ENCODE results near the gene PRSS48. TPM values are rescaled to one million over a fixed set of nuclear protein-coding genes. Genes with fewer than 3 reads are reported as not detected.
"Not testable (repeated sequence)": the region's sequence is repeated elsewhere in the genome, so short reads cannot be mapped to it uniquely, and the experiment has no call there.

PRSS48 gene
- polyA plus RNA-seq, 6 donors from 2014 or later = not detected

GRCh38 chr4:151314479-151314878 lies 37.5 kb downstream of the PRSS48 start:
- Mint-ChIP-seq H3K36me3 (no peaks in the 10 kb centered on the region), H3K27me3 (peaks cover 0 to 14% (median 2%) of the 10 kb centered on the region in 3 donors), H3K9me3 (no peaks in the 10 kb centered on the region), H3K27ac (no peak overlapping the region), H3K4me1 (no peaks in the 10 kb centered on the region), H3K4me3 (no peak overlapping the region)
- DNase-seq (no peak), ATAC-seq (ENCODE audit: low read depth in 2 of 2) (no peak)

GRCh38 chr4:151315212-151315886 lies 38.4 kb downstream of the PRSS48 start:
- Mint-ChIP-seq H3K27ac (no peak overlapping the region), H3K4me3 (no peak overlapping the region), H3K9me3 (no peaks in the 10 kb centered on the region)

GRCh38 chr4:151316645-151317044 lies 39.7 kb downstream of the PRSS48 start:
- H3K36me3 Mint-ChIP-seq = no peaks in the 10 kb centered on the region
- no peaks in the 10 kb centered on the region for H3K9me3 Mint-ChIP-seq
- DNase-seq (no peak), ATAC-seq (ENCODE audit: low read depth in 2 of 2) (no peak)
- H3K4me3 Mint-ChIP-seq = no peak overlapping the region
- H3K4me1 Mint-ChIP-seq = no peaks in the 10 kb centered on the region
- no peak overlapping the region for H3K27ac Mint-ChIP-seq
- peaks cover 8 to 32% (median 18%) of the 10 kb centered on the region in 3 donors for H3K27me3 Mint-ChIP-seq

More at GRCh38 chr4:151315212-151315886, 38.4 kb downstream of the PRSS48 start:
- DNase-seq (no peak), ATAC-seq (ENCODE audit: low read depth in 2 of 2) (no peak)
- Mint-ChIP-seq H3K36me3 (no peaks in the 10 kb centered on the region), H3K27me3 (peaks cover 0 to 23% (median 9%) of the 10 kb centered on the region in 3 donors), H3K4me1 (no peaks in the 10 kb centered on the region)

- Mint-ChIP-seq H3K9me3 (no peaks in the 10 kb centered on the region), H3K4me1 (no peaks in the 10 kb centered on the region), H3K27me3 (peaks cover 21 to 46% (median 30%) of the 10 kb centered on the region in 3 donors), H3K27ac (no peak overlapping the region), H3K4me3 (no peak overlapping the region), H3K36me3 (no peaks in the 10 kb centered on the region)
- DNase-seq (no peak), ATAC-seq (ENCODE audit: low read depth in 2 of 2) (no peak)
These were observed 41.5 kb downstream of the PRSS48 start for GRCh38 chr4:151318307-151319006.

GRCh38 chr4:151319490-151319889 lies 42.5 kb downstream of the PRSS48 start:
- Mint-ChIP-seq H3K9me3 (no peaks in the 10 kb centered on the region), H3K27ac (no peak overlapping the region), H3K4me1 (peaks cover 0 to 6% (median 0%) of the 10 kb centered on the region in 3 donors), H3K4me3 (no peak overlapping the region), H3K36me3 (no peaks in the 10 kb centered on the region), H3K27me3 (peaks cover 29 to 57% (median 41%) of the 10 kb centered on the region in 3 donors)
- DNase-seq (no peak), ATAC-seq (ENCODE audit: low read depth in 2 of 2) (no peak)

- ATAC-seq (ENCODE audit: low read depth in 2 of 2) (no peak), DNase-seq (no peak)
- Mint-ChIP-seq H3K9me3 (peaks cover 0 to 6% (median 0%) of the 10 kb centered on the region in 7 donors), H3K4me3 (no peak overlapping the region), H3K36me3 (peaks cover 0 to 6% of the 10 kb centered on the region in 2 donors), H3K4me1 (peaks cover 4 to 11% (median 9%) of the 10 kb centered on the region in 3 donors), H3K27ac (no peak overlapping the region), H3K27me3 (peaks cover 42 to 72% (median 51%) of the 10 kb centered on the region in 3 donors)
These were observed 44.6 kb downstream of the PRSS48 start for GRCh38 chr4:151321586-151321985.

GRCh38 chr4:151322161-151322560 lies 45.2 kb downstream of the PRSS48 start:
- Mint-ChIP-seq H3K27me3 (peaks cover 46 to 70% (median 56%) of the 10 kb centered on the region in 3 donors), H3K4me1 (peaks cover 4 to 11% (median 9%) of the 10 kb centered on the region in 3 donors)
- DNase-seq; H3K9me3 Mint-ChIP-seq; ATAC-seq (ENCODE audit: low read depth in 2 of 2); H3K4me3 Mint-ChIP-seq; H3K27ac Mint-ChIP-seq; H3K36me3 Mint-ChIP-seq: not testable (repeated sequence)

- ATAC-seq (ENCODE audit: low read depth in 2 of 2) (no peak), DNase-seq (no peak)
- Mint-ChIP-seq H3K27me3 (peaks cover 46 to 66% (median 57%) of the 10 kb centered on the region in 3 donors), H3K36me3 (peaks cover 0 to 6% of the 10 kb centered on the region in 2 donors), H3K4me1 (peaks cover 4 to 11% (median 9%) of the 10 kb centered on the region in 3 donors), H3K9me3 (peaks cover 0 to 6% (median 0%) of the 10 kb centered on the region in 7 donors), H3K4me3 (no peak overlapping the region), H3K27ac (no peak overlapping the region)
These were observed 45.6 kb downstream of the PRSS48 start for GRCh38 chr4:151322570-151322969.

GRCh38 chr4:151323667-151324066 lies 46.7 kb downstream of the PRSS48 start:
- H3K4me3 Mint-ChIP-seq = no peak overlapping the region
- peaks cover 4 to 11% (median 9%) of the 10 kb centered on the region in 3 donors for H3K4me1 Mint-ChIP-seq
- peaks cover 0 to 6% of the 10 kb centered on the region in 2 donors for H3K36me3 Mint-ChIP-seq
- H3K27ac Mint-ChIP-seq = no peak overlapping the region
- H3K9me3 Mint-ChIP-seq = peaks cover 0 to 6% (median 0%) of the 10 kb centered on the region in 7 donors
- DNase-seq (no peak), ATAC-seq (ENCODE audit: low read depth in 2 of 2) (no peak)
- H3K27me3 Mint-ChIP-seq = peaks cover 54 to 66% (median 62%) of the 10 kb centered on the region in 3 donors

- Mint-ChIP-seq H3K9me3 (peaks cover 0 to 6% (median 3%) of the 10 kb centered on the region in 7 donors), H3K4me1 (peaks cover 4 to 11% (median 9%) of the 10 kb centered on the region in 3 donors), H3K36me3 (peaks cover 0 to 6% of the 10 kb centered on the region in 2 donors), H3K4me3 (peak overlapping the region in 4 of 8 donors; percentile 16 to 58 (median 37)), H3K27me3 (peaks cover 57 to 67% (median 66%) of the 10 kb centered on the region in 3 donors), H3K27ac (no peak overlapping the region)
- DNase-seq (no peak), ATAC-seq (ENCODE audit: low read depth in 2 of 2) (no peak)
These were observed 47.3 kb downstream of the PRSS48 start for GRCh38 chr4:151324124-151324751.

GRCh38 chr4:151324752-151325110 lies 47.8 kb downstream of the PRSS48 start:
- Mint-ChIP-seq H3K4me3 (peak overlapping the region in 4 of 8 donors; percentile 26 to 78 (median 60)), H3K27ac (no peak overlapping the region), H3K9me3 (peaks cover 0 to 6% (median 3%) of the 10 kb centered on the region in 7 donors), H3K36me3 (peaks cover 0 to 6% of the 10 kb centered on the region in 2 donors), H3K4me1 (peaks cover 4 to 11% (median 9%) of the 10 kb centered on the region in 3 donors), H3K27me3 (peaks cover 60 to 65% (median 61%) of the 10 kb centered on the region in 3 donors)
- ATAC-seq (ENCODE audit: low read depth in 2 of 2) (no peak), DNase-seq (no peak)

GRCh38 chr4:151325111-151325948 lies 48.4 kb downstream of the PRSS48 start, which contains the start of gene SH3D19:
SH3D19 (minus strand) TSS chr4:151325605; CDS start chr4:151325352, 253 bp downstream.
- peaks cover 55 to 61% (median 60%) of the 10 kb centered on the region in 3 donors for H3K27me3 Mint-ChIP-seq
- peaks cover 0 to 6% of the 10 kb centered on the region in 2 donors for H3K36me3 Mint-ChIP-seq
- no peak for DNase-seq
- H3K27ac Mint-ChIP-seq = no peak within 1 kb of the TSS
- peaks cover 0 to 6% (median 3%) of the 10 kb centered on the region in 7 donors for H3K9me3 Mint-ChIP-seq
- H3K4me1 Mint-ChIP-seq = peaks cover 4 to 11% (median 9%) of the 10 kb centered on the region in 3 donors
- no peak for ATAC-seq (ENCODE audit: low read depth in 2 of 2)
- H3K4me3 Mint-ChIP-seq = peak within 1 kb of the TSS in 7 of 8 donors; percentile 33 to 80 (median 66)

All from naive B cell (primary cell).